Parathyroid adenoma (tissue), 2 donors: ENCODE results near the gene NAV2.

Experiments used
- H2AFZ ChIP-seq: fragments of 300-600 bp; sonication (generic); one replicate; pipeline ENCODE4 v1.7.0; 2017; ENCODE audit warnings: antibody characterized with exemption, mild to moderate bottlenecking
- H3K27ac ChIP-seq: fragments of 300-600 bp; sonication (generic); one replicate; pipeline ENCODE4 v1.7.0; 2017
- H3K27me3 ChIP-seq: fragments of 300-600 bp; sonication (generic); one replicate; pipeline ENCODE4 v1.7.0; 2017; ENCODE audit warnings: low read length; ENCODE audit not compliant: control insufficient read depth, insufficient read depth
- H3K36me3 ChIP-seq: fragments of 300-600 bp; sonication (generic); one replicate; pipeline ENCODE4 v1.7.0; 2017; ENCODE audit warnings: low read length; ENCODE audit not compliant: control insufficient read depth, insufficient read depth
- H3K4me1 ChIP-seq: fragments of 300-600 bp; sonication (generic); one replicate; pipeline ENCODE4 v1.7.0; 2017; ENCODE audit warnings: control low read depth
- H3K4me2 ChIP-seq: fragments of 300-600 bp; sonication (generic); one replicate; pipeline ENCODE4 v1.7.0; 2017; ENCODE audit warnings: low read length
- H3K4me3 ChIP-seq: fragments of 300-600 bp; sonication (generic); one replicate; pipeline ENCODE4 v1.7.0; 2017; ENCODE audit warnings: low read depth, low read length
- H3K79me2 ChIP-seq: fragments of 300-600 bp; sonication (generic); one replicate; pipeline ENCODE4 v1.7.0; 2017; ENCODE audit warnings: control low read depth
- H3K9ac ChIP-seq: fragments of 300-600 bp; sonication (generic); one replicate; pipeline ENCODE4 v1.7.0; 2017; ENCODE audit warnings: mild to moderate bottlenecking
- H3K9me3 ChIP-seq: fragments of 300-600 bp; sonication (generic); one replicate; pipeline ENCODE4 v1.7.0; 2017; ENCODE audit warnings: low read length; ENCODE audit not compliant: control insufficient read depth
- CTCF ChIP-seq: fragments of 300-600 bp; sonication (generic); IDR thresholded peaks from one replicate; pipeline ENCODE4 v1.7.0; 2017; ENCODE audit warnings: antibody characterized with exemption, mild to moderate bottlenecking
- donor health status: primary hyperparathyroidism.

Gene NAV2

GRCh38 chr11:19886498-19886897 is 173.9 kb downstream of the NAV2 start:
- Histone ChIP-seq H3K27ac (no peak overlapping the region), H3K4me1 (no peaks in the 10 kb centered on the region), H3K9ac (no peak overlapping the region), H3K27me3 (no peaks in the 10 kb centered on the region), H2AFZ (no peak overlapping the region), H3K4me2 (no peak overlapping the region), H3K36me3 (no peaks in the 10 kb centered on the region), H3K4me3 (no peak overlapping the region), H3K79me2 (no peaks in the 10 kb centered on the region), H3K9me3 (no peaks in the 10 kb centered on the region)
- no peak for TF ChIP-seq CTCF

GRCh38 chr11:19887842-19888241 is 175.2 kb downstream of the NAV2 start:
- no peaks in the 10 kb centered on the region for H3K79me2 ChIP-seq
- no peak overlapping the region for H3K9ac ChIP-seq
- H3K9me3 ChIP-seq: no peaks in the 10 kb centered on the region
- H3K27me3 ChIP-seq: no peaks in the 10 kb centered on the region
- no peak overlapping the region for H2AFZ ChIP-seq
- H3K4me3 ChIP-seq: no peak overlapping the region
- H3K4me2 ChIP-seq: no peak overlapping the region
- no peaks in the 10 kb centered on the region for H3K4me1 ChIP-seq
- TF ChIP-seq CTCF: no peak
- no peaks in the 10 kb centered on the region for H3K36me3 ChIP-seq
- no peak overlapping the region for H3K27ac ChIP-seq

GRCh38 chr11:19889531-19889930 is 176.9 kb downstream of the NAV2 start:
- Histone ChIP-seq H2AFZ (no peak overlapping the region), H3K27me3 (no peaks in the 10 kb centered on the region), H3K27ac (no peak overlapping the region), H3K36me3 (no peaks in the 10 kb centered on the region), H3K4me3 (no peak overlapping the region), H3K79me2 (no peaks in the 10 kb centered on the region), H3K4me1 (no peaks in the 10 kb centered on the region), H3K4me2 (no peak overlapping the region), H3K9me3 (no peaks in the 10 kb centered on the region), H3K9ac (no peak overlapping the region)
- TF ChIP-seq CTCF: no peak

GRCh38 chr11:19890308-19890707 is 177.7 kb downstream of the NAV2 start:
- Histone ChIP-seq H2AFZ (no peak overlapping the region), H3K9me3 (no peaks in the 10 kb centered on the region), H3K4me3 (no peak overlapping the region), H3K27me3 (no peaks in the 10 kb centered on the region), H3K4me1 (no peaks in the 10 kb centered on the region), H3K27ac (no peak overlapping the region), H3K4me2 (no peak overlapping the region), H3K9ac (no peak overlapping the region), H3K79me2 (no peaks in the 10 kb centered on the region), H3K36me3 (no peaks in the 10 kb centered on the region)
- no peak for TF ChIP-seq CTCF

- no peaks in the 10 kb centered on the region for H3K79me2 ChIP-seq
- no peak overlapping the region for H3K4me2 ChIP-seq
- H3K36me3 ChIP-seq: no peaks in the 10 kb centered on the region
- H2AFZ ChIP-seq: no peak overlapping the region
- H3K27ac ChIP-seq: no peak overlapping the region
- H3K4me3 ChIP-seq: no peak overlapping the region
- TF ChIP-seq CTCF: no peak
- no peaks in the 10 kb centered on the region for H3K4me1 ChIP-seq
- H3K27me3 ChIP-seq: no peaks in the 10 kb centered on the region
- H3K9me3 ChIP-seq: no peaks in the 10 kb centered on the region
- no peak overlapping the region for H3K9ac ChIP-seq
Observed at GRCh38 chr11:19891022-19891421, 178.4 kb downstream of the NAV2 start.
